IPS-11a (cell line): Measurements from ENCODE around the gene SYT3.
"Not testable (repeated sequence)": the region's sequence is repeated elsewhere in the genome, so short reads cannot be mapped to it uniquely, and the experiment has no call there.

Source experiments
- H3K4me3 ChIP-seq: one replicate; pipeline ENCODE4 v1.5.1; 2013; ENCODE audit warnings: low read depth, low read length, control low read depth

Gene SYT3

DNA sequence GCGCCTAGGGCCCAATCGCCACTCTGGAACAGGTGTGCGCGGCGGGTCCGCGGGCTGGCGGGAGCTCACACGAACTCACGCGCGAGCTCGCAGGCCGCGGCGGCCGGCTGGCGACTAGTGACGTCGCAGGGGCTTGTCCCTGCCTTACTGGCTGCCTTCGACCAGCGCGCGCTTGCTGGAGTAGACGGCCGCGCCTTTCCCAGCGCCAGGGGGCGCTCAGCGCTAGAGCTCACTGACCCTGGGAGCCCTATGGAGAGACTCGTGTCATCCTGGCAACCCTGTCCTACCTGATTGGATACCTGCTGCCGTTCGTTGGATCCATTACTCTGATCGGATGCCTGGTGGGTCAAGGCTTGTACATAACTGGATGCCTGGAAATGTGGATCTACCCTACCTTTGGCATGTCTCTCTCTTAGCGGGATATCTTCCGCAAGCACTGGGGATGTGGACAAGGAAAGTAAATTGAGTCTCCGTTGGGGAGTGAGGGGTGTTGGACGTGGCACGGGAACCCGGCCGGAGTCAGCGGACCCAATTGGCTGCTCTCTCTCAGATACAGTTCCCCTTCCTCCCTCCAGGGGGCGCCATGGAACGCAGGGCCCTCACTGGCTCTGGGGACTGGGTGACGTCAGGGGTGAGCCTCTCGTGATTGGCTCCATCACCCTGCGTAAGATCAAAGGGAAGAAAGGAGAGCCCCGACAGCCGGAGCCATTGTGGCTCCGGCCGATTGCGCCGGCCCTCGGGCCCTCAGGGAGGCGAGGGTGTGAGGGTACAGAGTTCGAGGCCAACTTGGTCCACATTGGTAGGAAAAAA is 35.2 kb downstream of the SYT3 start:
- not testable (repeated sequence) for H3K4me3 ChIP-seq

DNA sequence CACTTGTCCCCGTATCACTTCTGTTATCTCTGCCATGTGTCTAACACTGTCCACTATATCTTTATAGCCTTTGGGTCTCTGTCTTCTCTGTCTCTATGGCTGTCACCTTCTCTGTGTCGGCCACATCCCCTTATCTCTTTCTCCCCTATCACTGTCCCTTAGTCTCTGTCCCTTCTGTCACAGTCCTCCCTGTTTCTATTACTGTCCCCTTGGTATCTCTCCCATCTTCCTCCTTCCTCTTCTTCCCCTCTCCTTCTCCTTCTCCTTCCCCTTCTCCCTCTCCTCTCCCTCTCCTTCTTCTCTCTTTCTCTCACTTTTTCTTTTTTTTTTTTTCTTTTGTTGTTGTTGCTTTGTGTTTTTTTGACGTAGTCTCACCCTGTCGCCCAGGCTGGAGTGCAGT is 36.7 kb downstream of the SYT3 start:
- no peak overlapping the region for H3K4me3 ChIP-seq

DNA sequence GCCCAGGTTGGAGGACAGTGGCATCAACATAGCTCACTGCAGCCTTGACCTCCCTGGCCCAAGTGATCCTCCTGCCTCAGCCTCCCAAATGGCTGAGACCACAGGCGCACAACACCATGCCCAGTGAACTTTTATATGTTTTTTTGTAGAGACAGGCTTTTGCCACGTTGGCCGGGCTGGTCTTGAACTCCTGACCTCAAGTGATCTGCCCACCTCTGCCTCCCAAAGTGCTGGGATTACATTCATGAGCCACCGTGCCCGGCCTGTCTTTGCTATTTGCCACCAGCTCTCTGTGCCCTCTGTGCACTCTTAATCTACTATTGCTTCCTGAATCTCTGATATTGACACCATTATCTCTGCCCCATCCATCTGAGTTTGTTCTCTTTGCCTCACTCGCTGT is 37.2 kb downstream of the SYT3 start:
- H3K4me3 ChIP-seq, result no peak overlapping the region

DNA sequence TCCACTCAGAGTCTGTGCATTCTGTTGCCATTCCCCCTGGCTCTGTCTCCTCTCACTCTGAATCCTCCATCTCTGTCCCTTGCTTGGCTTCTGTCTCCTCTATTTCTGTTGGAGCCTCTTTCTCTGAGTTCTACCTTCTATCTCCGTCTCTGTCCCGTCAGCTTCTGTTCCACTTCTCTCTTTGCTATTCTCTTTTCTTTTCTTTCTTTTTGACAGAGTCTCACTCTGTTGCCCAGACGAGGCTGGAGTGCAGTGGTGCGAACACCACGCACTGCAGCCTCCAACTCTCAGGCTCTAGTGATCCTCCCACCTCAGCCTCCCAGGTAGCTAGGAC is 37.6 kb downstream of the SYT3 start:
- H3K4me3 ChIP-seq, result no peak overlapping the region

DNA sequence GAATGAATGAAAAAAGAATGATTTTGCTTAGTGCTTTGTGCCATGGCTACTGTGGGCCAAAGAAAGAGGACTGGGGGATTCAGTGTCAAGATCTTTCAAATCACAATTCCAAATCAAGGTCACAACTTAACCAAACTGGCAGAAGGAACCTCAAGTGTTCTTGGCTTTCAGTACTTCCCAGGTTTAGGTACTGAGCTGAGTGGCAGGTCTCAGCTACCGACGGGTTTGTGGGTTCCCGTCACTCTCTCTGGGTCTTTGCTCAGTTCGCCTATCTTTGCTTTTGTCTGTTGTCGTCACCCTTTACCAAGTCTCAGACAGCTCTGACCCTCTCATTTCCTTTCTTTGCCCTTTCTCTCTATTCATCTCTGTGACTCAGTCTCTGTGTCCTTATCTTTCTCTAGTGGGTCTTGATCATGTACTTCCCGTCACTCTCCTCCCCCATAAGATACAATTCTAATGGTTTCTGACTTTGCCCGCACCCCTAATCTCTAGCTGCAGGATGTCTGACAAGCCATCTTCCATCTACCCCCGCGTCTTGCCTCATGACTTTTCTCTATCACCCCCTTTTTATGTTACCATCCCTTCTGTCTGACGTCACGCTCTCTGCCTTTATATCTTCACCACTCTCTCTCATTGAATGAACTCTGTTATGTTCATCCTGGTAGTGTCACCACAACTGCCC is 38.1 kb downstream of the SYT3 start:
- H3K4me3 ChIP-seq, result no peak overlapping the region

DNA sequence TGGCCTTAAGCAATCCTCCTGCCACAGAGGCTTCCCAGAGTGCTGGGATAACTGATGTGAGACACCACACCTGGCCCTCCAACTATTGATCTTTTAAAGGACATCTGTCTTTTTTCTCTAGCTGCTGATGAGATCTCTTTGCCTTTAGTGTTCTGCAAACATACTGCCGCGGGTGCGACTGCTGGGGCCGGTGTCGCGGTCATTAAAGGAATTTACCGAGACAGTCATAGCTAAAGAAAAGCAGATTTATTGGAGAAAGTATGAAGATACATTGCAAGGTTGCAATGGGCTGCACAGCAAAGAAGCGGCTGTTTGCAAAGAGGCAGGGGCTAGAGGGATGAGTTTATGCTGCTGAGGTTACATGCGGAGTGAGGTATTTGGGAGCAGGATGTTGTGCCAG is 40.3 kb downstream of the SYT3 start:
- H3K4me3 ChIP-seq, result no peak overlapping the region

DNA sequence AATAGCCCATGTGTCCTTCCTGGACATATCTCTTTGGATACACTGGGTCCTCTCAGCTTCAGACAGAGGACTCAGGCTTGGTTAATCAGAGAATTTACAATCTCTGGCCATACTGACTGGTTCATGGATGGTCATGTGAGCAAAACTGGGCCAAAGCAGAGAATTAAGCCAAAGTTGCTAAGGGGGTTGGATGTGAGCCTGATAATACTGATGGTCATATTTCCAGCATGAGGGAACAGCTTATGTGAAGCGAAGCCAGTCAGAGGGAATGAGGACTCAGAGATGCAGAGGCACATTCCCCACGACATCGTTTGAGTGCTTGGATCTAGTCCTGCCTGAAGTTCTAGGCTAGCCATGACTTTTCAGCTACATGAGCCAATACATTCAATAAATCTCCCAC is 49.5 kb downstream of the SYT3 start:
- H3K4me3 ChIP-seq, result no peak overlapping the region

DNA sequence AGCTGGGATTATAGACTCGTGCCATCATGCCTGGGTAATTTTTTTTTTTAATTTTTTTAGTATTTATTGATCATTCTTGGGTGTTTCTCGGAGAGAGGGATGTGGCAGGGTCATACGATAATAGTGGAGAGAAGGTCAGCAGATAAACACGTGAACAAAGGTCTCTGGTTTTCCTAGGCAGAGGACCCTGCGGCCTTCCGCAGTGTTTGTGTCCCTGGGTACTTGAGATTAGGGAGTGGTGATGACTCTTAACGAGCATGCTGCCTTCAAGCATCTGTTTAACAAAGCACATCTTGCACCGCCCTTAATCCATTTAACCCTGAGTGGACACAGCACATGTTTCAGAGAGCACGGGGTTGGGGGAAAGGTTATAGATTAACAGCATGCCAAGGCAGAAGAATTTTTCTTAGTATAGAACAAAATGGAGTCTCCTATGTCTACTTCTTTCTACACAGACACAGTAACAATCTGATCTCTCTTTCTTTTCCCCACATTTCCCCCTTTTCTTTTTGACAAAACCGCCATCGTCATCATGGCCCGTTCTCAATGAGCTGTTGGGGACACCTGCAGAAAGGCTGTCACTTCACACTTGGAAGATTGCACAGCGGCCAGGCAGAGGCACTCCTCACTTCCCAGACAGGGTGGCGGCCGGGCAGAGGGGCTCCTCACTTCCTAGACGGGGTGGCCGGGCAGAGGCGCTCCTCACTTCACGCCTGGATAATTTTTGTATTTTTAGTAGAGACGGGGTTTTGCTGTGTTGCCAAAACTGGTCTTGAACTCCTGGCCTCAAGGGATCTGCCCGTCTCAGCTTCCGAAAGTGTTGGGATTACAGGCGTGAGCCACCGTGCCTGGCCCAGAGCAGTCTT is 57.7 kb downstream of the SYT3 start:
- not testable (repeated sequence) for H3K4me3 ChIP-seq

DNA sequence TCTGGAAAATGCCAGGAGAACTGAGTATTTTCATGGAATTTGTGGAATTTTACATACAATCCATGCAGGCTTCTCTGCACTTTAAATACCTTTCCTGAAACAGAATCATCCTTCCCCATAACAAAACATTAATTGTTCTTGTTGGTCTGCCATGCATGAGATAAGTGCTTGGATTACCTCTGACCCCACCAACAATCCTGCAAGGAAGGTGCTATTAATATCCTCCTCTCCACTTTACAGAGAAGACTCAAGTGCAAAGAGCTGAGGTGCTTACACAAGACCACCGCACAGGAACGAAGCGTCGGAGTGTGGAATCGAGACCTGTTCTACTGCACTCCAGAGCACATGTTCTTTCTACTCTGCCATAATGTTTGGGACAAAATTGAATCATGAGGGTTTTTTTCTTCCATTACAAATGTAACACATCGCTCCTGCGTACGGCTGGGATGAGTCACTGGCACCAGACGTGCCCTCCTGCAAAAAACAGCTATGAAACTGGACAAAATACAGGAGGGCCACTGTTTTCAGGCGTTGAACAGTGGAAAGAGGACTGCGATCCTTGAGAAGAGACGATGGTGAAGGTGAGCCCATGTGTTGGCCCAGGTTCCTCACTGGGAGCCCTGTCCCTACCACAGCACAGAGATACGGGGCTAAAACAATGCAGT is 58.6 kb downstream of the SYT3 start:
- H3K4me3 ChIP-seq, result no peak overlapping the region

DNA sequence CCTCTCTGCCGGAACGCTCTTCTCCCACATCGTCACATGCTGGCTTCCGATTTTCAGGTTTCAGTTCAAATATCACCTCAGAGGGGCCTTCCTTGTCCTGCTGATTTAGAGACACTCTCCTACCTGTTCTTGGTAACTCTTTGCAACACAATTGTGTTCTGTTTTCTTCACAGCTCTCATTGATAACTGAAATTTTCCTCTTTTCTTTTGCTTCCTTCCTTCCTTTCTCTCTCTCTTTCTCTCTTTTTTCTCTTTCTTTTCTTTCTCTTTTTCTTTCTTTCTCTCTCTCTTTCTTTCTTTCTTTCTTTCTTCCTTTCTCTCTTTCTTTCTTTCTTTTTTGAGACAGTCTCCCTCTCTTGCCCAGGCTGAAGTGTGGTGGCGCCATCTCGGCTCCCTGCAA is 59.4 kb downstream of the SYT3 start:
- H3K4me3 ChIP-seq, result no peak overlapping the region

DNA sequence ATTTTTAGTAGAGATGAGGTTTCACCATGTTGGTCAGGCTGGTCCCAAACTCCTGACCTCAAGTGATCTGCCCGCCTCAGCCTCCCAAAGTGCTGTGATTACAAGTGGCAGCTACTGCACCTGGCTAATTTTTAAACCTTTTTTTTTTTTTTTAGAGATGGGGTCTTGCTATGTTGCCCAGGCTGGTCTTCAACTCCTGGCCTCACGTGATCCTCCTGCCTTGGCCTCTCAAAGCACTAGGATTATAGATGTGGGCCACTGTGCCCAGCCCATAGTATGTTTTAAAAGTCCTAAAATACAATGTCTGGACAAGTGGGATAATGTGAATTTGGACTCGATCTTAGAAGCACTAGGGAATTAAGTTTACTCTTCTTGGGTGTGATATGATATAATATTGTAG is 62.9 kb downstream of the SYT3 start:
- not testable (repeated sequence) for H3K4me3 ChIP-seq

DNA sequence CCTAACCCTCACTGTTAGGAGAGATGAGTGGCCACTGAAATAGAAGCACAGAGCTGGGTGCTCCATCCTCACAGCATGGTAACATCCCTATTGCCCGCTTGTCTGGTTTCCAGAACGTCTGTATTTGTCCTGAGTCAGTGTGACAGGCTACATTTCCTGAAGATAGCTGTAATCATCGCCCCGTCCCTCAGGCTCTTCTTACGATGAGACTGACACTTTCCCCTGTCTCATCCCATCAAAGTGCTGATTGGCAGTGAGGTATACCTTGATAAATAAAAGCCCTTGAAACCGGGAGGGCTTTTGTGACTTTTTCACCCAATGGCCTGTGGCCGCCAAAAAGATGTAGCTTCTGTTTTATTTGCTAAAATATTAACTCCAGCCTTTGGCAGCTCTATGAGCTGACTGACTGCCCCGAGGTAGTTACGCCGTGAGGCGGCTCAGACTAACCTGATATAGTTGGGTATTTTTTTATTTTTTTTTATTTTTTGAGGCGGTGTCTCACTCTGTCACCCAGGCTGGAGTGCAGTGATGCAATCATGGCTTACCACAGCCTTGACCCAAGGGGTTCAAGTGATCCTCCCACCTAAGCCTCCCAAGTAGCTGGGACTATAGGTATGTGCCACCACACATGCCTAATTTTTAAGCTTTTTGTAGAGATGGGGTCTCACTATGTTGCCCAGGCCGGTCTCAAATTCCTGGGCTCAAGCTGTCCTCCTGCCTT is 65.8 kb downstream of the SYT3 start:
- no peak overlapping the region for H3K4me3 ChIP-seq
